ENCODE results near the gene LARP6. TPM values are rescaled to one million over a fixed set of nuclear protein-coding genes. Genes with fewer than 3 reads are reported as not detected.

Gene LARP6
- total RNA-seq, 1 experiment from 2014 or later: 35.9 TPM

- Histone ChIP-seq H3K27ac (ENCODE audit: low read depth, low read length) (no peak overlapping the region), H3K9me2 (ENCODE audit: insufficient read depth) (no peaks in the 10 kb centered on the region), H3K27me3 (ENCODE audit: insufficient read depth, low read length) (no peaks in the 10 kb centered on the region), H2AFZ (ENCODE audit: low read depth, low read length, poor library complexity, severe bottlenecking) (no peak overlapping the region), H3K9ac (ENCODE audit: low read length) (no peak overlapping the region), H4K20me1 (ENCODE audit: insufficient read depth) (no peaks in the 10 kb centered on the region), H3K36me3 (ENCODE audit: control insufficient read depth in 1 of 2, insufficient read depth in 2 of 2, low read length in 2 of 2) (0 out of 4 replicates have a peak, but pooled peaks cover 0 to 2% of the 10 kb centered on the region in 2 experiments), H3K79me2 (ENCODE audit: insufficient read depth, low read length) (no peaks in the 10 kb centered on the region), H3K4me3 (replicated peaks in 1 of 2; ENCODE audit: low read depth in 1 of 2, low read length in 2 of 2) (no peak overlapping the region), H3K9me3 (ENCODE audit: control insufficient read depth in 1 of 2, insufficient read depth in 1 of 2, low read depth in 1 of 2, low read length in 2 of 2) (no peaks in the 10 kb centered on the region), H3K4me2 (ENCODE audit: low read length) (no peak overlapping the region), H3K4me1 (ENCODE audit: control insufficient read depth in 1 of 2, insufficient read depth in 2 of 2, low read length in 2 of 2) (peaks cover 4 to 22% of the 10 kb centered on the region in 2 experiments; a peak in 2 of 4 replicates)
- RAD21 ChIA-PET (ENCODE audit: low non-redundant PET in 1 of 2, low total read pairs in 2 of 2, uncharacterized antibody in 2 of 2, unreplicated experiment in 2 of 2): no interaction called here
- BruUV-seq (replicated peaks): no TSS peak
- intact Hi-C loops (cut with micrococcal nuclease): no loop called here
- ATAC-seq (no peak), DNase-seq (ENCODE audit: low read depth, low spot score) (no peak)
- POLR2A ChIA-PET: interaction anchor here (1.9 to 2.7 kb wide), 2 partner anchors 14 to 31 kb away, joined by 5 to 8 read pairs; no protein-coding TSS in a partner anchor
- TF ChIP-seq ZFX (IDR thresholded peaks at IDR 0.05): no peak
- no peak for TF ChIP-seq SP1 (IDR thresholded peaks at IDR 0.05; ENCODE audit: low read depth)
- no peak for TF ChIP-seq POLR2A (IDR thresholded peaks at IDR 0.05; ENCODE audit: borderline replicate concordance, extremely low read depth, insufficient read depth, insufficient read length)
- TF ChIP-seq CBX3 (IDR thresholded peaks at IDR 0.05; ENCODE audit: low read depth): no peak
- TF ChIP-seq MAX (IDR thresholded peaks at IDR 0.05): no peak
- no peak for TF ChIP-seq YY1 (IDR thresholded peaks at IDR 0.05; ENCODE audit: extremely low read depth, insufficient replicate concordance, low read depth, low read length)
- TF ChIP-seq ELF1 (IDR thresholded peaks at IDR 0.05; ENCODE audit: borderline replicate concordance, low read depth): no peak
- no peak for TF ChIP-seq FOSL1 (IDR thresholded peaks at IDR 0.05; ENCODE audit: low read depth)
- no peak for TF ChIP-seq ATF3 (IDR thresholded peaks at IDR 0.05)
- TF ChIP-seq TCF7L2 (IDR thresholded peaks at IDR 0.05; ENCODE audit: borderline replicate concordance, extremely low read depth, insufficient read depth, insufficient read length): no peak
- no peak for TF ChIP-seq REST (IDR thresholded peaks at IDR 0.05; ENCODE audit: low read depth)
- no peak for TF ChIP-seq POLR2AphosphoS5 (IDR thresholded peaks at IDR 0.05; ENCODE audit: low read depth, low read length)
- no peak for TF ChIP-seq JUND (IDR thresholded peaks at IDR 0.05)
- no peak for TF ChIP-seq EZH2 (IDR thresholded peaks at IDR 0.05)
- no peak for TF ChIP-seq RAD21 (IDR thresholded peaks at IDR 0.05; ENCODE audit: low read depth)
- TF ChIP-seq ZBTB33 (IDR thresholded peaks at IDR 0.05; ENCODE audit: extremely low read depth, insufficient replicate concordance, low read length): no peak
- CTCF ChIA-PET: interaction anchor here (1.1 to 1.9 kb wide), 2 partner anchors 19 to 31 kb away, joined by 3 to 8 read pairs; no protein-coding TSS in a partner anchor
These were observed 1.8 kb upstream of the LARP6 start for GRCh38 chr15:70855764-70856163.

Data from HCT116 (cell line).